Erythroblast (primary cell): ENCODE measurements around the gene SAMD7.
A peak's percentile ranks its signal among the peaks of the same experiment; 100 is the strongest.

Experiments used
- DNase-seq, 2 experiments: peaks; one replicate each; lab custom pipeline; 2025; lab: John Stamatoyannopoulos, UW
- GATA1 ChIP-seq: IDR thresholded peaks from 2 replicates; pipeline ENCODE4 v1.6.1; 2011; ENCODE audit warnings: low read depth, mild to moderate bottlenecking, control low read depth, low read length, moderate library complexity
- POLR2A ChIP-seq: IDR thresholded peaks from 2 replicates; pipeline ENCODE4 v1.6.1; 2011; ENCODE audit warnings: mild to moderate bottlenecking, low read length

The SAMD7 gene

DNA sequence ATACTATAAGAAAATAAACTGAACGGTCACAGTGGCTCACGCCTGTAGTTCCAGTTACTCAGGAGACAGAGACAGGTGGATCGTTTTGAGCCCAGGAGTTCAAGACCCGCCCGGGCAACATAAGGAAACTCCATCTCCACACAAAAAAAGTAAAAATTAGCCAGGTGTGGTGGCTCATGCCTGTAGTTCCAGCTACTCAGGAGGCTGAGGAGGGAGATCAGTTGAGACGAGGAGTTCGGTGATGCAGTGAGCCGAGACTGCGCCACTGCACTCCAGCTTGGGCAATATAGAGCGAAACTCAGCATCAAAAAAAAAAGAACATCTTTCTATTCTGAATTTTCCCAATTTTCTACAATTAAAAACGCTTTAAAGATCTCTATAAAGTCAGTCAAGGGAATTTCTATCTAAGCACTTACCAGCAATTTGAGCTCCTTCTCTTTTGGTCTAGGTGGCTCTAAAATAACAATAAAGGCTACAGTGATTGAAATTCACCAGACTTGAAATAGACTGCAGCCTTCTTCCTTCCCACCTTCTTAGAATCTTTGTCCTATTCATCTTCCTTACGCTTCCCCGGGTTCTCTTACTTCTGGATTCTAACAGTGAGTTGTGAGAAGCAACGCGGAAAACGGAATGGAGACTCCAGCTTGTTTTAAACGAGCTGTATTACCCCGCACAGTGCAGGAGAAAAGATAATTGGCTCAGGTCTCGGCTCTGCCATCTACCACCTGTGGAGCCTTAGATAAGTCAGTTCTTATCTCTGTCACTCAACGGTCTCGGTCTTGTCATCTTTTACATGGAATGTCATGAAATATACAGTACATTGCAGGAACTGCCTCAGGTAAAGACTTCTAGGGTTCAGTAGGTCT is 54.4 kb downstream of the SAMD7 start:
- TF ChIP-seq POLR2A (no peak), GATA1 (no peak)
- DNase-seq, result peak in 1 of 2 experiments; percentile 82

DNA sequence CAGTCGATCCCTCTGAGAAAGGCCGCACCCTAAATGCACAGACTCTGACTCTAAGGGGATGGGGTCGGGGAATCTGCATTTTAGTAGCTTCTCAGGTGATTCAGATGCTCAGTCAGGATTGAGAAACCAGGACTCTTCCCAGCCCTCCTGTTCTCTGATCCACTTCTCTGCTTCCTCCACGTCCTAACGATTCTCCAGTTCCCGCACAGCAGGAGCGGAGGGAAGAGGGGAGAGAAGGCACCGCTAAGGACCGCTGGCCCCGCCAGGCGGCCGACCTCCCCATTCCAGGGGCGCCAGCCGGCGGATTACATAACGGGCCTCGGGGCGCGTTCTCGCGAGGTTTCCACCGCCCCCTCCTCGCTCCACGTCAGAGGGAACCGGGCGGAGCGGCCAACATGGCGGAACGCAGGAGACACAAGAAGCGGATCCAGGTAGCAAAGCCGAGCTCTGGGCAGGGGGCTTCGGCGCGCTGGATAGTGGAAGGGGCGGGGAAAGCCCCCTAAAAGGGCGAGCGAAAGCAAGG is 55.1 kb downstream of the SAMD7 start, which contains the start of gene SEC62:
TSS of gene SEC62 (plus strand) at position 380 of the 523 bp plus-strand sequence. CDS start at position 396, 16 bp downstream.
- TF ChIP-seq GATA1, result no peak
- peak; percentile 96 for TF ChIP-seq POLR2A
- DNase-seq, result peak; percentile 95 to 97

DNA sequence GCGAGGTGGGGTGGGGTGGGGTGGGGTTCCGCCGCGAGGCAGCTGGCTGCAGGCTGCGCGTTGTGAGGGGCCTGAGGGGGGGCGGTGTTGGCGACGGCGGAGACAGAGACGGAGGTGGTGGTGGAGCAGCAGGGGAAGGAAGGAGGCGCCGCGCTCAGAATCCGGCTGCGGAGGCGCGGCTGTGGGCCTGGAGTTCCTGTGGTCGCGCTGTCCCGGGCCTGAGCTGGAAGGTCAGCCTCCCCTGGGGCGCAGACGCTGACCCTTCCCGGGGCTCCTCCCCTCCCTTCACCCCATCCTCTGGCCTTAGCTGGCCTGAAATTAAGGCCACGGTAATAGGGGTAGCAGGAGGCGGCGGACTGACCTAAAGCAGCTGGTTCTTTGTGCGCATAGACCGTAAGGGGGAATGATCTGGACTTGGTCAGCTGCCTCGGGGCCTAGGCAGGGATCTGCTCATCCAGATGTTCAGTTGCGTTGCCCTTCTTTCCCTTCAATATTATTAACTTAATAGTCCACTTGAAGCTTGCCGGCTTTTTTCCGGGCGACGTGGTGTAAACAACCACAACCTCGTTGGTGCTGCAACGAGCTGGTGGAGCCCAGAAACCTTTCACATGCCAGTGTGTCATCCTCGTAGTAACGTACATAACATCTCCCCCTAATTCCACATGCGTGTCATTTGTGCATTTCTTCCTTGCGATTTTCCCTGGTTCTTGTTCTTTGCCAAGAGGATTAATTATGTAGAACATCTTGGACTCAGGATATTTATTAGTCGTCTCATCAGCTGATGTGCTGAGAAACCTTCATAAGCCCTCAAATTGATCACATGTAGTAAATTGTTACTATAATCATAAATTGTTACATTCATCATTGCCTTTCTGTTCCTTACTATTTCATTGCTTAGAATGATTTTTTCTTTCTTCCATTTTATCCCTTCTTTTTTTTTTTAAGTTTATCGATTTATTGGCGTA is 55.9 kb downstream of the SAMD7 start:
- peak; percentile 81 to 86 for DNase-seq
- no peak for TF ChIP-seq POLR2A
- no peak for TF ChIP-seq GATA1

DNA sequence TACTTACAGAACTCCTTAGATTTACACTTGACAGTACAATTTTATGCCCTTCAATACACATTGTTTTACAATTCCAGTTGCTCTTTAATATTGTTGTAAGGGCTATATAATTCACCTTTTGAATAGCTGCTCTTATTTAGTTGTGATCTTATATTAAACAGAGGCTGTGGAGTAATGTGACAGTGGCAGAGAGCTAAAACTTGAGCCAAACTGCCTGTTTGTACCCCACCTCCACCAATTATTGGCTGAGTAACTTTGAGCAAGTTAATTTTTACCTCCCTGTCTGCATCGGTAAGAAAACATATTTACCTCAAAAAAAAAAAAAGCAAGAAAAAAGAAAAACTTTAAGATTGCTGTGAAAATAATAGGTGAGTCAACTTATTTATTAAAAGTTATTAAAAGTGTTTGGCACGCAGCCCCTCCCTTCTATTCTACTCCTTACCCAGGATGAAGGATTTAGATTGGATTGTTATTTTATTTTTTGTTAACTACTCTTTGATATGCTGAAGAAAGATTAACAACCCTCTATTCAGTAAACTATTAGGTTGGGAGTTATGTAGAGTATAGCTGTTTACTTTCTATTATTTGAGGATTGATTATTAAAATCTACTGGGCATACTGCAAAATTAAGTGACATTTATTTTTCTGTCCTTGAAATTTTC is 57.0 kb downstream of the SAMD7 start:
- TF ChIP-seq GATA1 (no peak), POLR2A (no peak)
- peak in 1 of 2 experiments; percentile 50 for DNase-seq

GRCh38 chr3:169969174-169970095 is 58.1 kb downstream of the SAMD7 start:
- peak in 1 of 2 experiments; percentile 24 for DNase-seq
- TF ChIP-seq GATA1 (no peak), POLR2A (no peak)

GRCh38 chr3:169970847-169971246 is 59.5 kb downstream of the SAMD7 start:
- no peak for DNase-seq
- no peak for TF ChIP-seq GATA1
- TF ChIP-seq POLR2A, result no peak

DNA sequence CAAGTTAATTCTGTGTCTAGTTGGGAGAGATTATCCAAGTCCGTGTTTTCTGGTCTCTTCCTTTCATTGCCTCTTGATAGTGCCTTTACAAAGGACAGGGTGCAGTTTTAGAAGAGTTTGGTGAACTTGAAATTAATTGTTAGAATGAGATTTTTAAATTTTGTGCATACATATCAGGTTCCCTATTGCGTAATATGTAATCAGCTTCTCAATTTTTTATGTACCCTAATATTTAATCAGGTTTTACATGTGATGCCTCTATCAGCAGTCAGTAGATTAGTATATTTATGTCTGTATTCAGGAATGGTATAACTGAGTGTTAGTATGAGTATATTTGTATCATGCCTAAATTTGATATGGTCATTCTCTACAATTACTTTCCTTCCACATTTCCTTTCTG is 60.1 kb downstream of the SAMD7 start:
- TF ChIP-seq POLR2A (no peak), GATA1 (no peak)

GRCh38 chr3:169980055-169980454 is 68.7 kb downstream of the SAMD7 start:
- DNase-seq, result no peak

More for the DNA sequence above, 60.1 kb downstream of the SAMD7 start:
- peak in 1 of 2 experiments; percentile 22 for DNase-seq

DNA sequence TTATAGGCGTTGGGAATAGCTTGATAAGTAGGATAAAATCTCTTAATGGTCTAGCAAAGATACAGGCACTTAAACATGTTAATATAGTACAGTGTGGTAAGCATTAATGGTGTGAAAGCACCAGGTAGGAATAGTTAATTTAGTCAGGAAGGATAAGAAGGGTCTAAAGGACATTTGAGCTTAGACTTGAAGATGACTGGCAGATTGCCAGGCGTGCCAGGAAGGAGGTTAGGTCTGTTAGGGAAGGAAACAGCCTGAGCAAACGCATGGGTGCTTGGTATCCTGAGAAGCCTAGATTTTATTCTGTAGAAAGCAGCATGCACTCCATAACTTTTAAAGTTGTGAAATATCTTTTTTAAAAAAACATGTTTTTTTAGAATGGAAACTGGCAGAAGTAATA is 72.9 kb downstream of the SAMD7 start:
- no peak for TF ChIP-seq GATA1
- TF ChIP-seq POLR2A, result no peak
- peak; percentile 10 to 41 for DNase-seq

More at GRCh38 chr3:169980055-169980454, 68.7 kb downstream of the SAMD7 start:
- TF ChIP-seq POLR2A (no peak), GATA1 (no peak)
